ENCODE data around the gene ZWILCH. TPM values are rescaled to one million over a fixed set of nuclear protein-coding genes. Genes with fewer than 3 reads are reported as not detected.

The ZWILCH gene
- total and polyA plus RNA-seq, 8 donors = 0.89 to 46.7 (median 5.8) TPM

DNA sequence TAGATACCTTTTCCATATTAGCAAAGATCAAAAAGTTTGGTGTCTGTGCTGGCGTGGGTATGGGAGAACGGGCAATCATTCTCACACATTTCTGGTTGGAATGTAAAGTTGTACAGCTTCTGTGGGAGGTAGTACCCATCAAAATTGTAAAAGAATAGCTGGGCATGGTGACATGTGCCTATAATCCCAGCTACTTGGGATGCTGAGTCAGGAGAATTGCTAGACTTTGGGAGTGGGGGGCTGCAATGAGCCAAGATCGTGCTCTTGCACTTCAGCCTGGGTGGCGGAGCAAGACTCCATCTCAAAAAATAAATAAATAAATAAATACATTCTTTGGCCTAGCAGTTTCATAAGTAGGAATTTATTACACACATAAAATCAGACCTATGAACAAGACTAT lies 37.8 kb downstream of the ZWILCH start:
- no peaks in the 10 kb centered on the region for H3K4me1 ChIP-seq
- WGBS, 5 donors = 95 to 99% (median 97%) methylated on average over 4 of the region's 4 CpGs
- peaks cover 0 to 50% (median 41%) of the 10 kb centered on the region in 4 donors for H3K36me3 ChIP-seq
- no peak overlapping the region for H3K4me3 ChIP-seq
- TF ChIP-seq, protein P1, sequence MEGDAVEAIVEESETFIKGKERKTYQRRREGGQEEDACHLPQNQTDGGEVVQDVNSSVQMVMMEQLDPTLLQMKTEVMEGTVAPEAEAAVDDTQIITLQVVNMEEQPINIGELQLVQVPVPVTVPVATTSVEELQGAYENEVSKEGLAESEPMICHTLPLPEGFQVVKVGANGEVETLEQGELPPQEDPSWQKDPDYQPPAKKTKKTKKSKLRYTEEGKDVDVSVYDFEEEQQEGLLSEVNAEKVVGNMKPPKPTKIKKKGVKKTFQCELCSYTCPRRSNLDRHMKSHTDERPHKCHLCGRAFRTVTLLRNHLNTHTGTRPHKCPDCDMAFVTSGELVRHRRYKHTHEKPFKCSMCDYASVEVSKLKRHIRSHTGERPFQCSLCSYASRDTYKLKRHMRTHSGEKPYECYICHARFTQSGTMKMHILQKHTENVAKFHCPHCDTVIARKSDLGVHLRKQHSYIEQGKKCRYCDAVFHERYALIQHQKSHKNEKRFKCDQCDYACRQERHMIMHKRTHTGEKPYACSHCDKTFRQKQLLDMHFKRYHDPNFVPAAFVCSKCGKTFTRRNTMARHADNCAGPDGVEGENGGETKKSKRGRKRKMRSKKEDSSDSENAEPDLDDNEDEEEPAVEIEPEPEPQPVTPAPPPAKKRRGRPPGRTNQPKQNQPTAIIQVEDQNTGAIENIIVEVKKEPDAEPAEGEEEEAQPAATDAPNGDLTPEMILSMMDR (IDR thresholded peaks at IDR 0.05) = no peak
- TF ChIP-seq EP300 (IDR thresholded peaks at IDR 0.05) (no peak), POLR2AphosphoS5 (IDR thresholded peaks at IDR 0.05) (no peak), POLR2A (IDR thresholded peaks at IDR 0.05) (no peak)
- H3K9me3 ChIP-seq = no peaks in the 10 kb centered on the region
- H3K27me3 ChIP-seq = no peaks in the 10 kb centered on the region
- DNase-seq = no peak
- intact Hi-C loops (cut with DNase I; ENCODE audit: low total_unique reads) = no loop called here
- no peak overlapping the region for H3K27ac ChIP-seq

DNA sequence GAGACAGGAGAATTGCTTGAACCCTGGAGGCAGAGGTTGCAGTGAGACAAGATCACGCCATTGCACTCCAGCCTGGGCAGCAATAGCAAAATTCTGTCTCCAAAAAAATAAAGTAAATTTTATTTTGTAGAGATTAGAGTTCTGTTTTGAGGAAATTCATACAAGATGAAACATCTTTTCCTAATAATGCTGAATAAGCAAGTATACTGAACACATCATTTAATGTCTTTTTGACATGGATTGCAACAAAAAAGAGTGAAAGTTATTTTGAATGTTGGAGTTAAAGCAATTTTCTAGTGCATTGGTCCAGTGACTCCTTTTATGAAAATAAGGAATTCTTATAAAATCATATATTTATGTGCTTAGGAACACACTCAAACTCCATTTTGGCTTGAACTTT lies 40.1 kb downstream of the ZWILCH start:
- DNase-seq = no peak
- intact Hi-C loops (cut with DNase I; ENCODE audit: low total_unique reads) = no loop called here
- no peak for TF ChIP-seq POLR2AphosphoS5 (IDR thresholded peaks at IDR 0.05)
- Histone ChIP-seq H3K27me3 (no peaks in the 10 kb centered on the region), H3K36me3 (peaks cover 3 to 40% (median 30%) of the 10 kb centered on the region in 4 donors), H3K4me3 (no peak overlapping the region), H3K4me1 (no peaks in the 10 kb centered on the region), H3K9me3 (no peaks in the 10 kb centered on the region), H3K27ac (no peak overlapping the region)
- WGBS, 5 donors = 93 to 100% (median 100%) methylated on average over 1 of the region's 1 CpG

DNA sequence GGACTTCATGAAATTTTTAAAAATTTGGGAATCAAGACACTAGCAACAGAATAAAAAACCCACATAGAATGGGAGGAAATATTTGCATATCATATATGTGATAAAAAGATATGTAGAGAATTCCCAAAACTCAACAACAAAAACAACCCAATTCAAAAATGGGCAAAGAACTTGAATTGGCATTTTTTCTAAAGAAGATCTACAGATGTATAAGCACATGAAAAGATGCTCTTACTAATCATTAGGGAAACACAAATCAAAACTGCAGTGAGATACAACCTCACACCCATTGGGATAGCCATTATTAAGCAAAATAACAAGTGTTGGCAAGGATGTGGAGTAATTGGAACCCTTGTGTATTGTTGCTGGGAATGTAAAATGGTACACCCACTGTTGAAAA lies 50.6 kb downstream of the ZWILCH start:
- H3K4me3 ChIP-seq = no peak overlapping the region
- H3K27ac ChIP-seq = no peak overlapping the region
- intact Hi-C loops (cut with DNase I; ENCODE audit: low total_unique reads) = no loop called here
- H3K36me3 ChIP-seq = peaks cover 0 to 6% (median 0%) of the 10 kb centered on the region in 4 donors
- DNase-seq = no peak
- no peaks in the 10 kb centered on the region for H3K4me1 ChIP-seq
- TF ChIP-seq POLR2A (IDR thresholded peaks at IDR 0.05) = no peak
- TF ChIP-seq, protein P1 (IDR thresholded peaks at IDR 0.05) = no peak
- no peak for TF ChIP-seq EP300 (IDR thresholded peaks at IDR 0.05)
- no peaks in the 10 kb centered on the region for H3K27me3 ChIP-seq
- peaks cover 0 to 4% (median 0%) of the 10 kb centered on the region in 4 donors for H3K9me3 ChIP-seq

DNA sequence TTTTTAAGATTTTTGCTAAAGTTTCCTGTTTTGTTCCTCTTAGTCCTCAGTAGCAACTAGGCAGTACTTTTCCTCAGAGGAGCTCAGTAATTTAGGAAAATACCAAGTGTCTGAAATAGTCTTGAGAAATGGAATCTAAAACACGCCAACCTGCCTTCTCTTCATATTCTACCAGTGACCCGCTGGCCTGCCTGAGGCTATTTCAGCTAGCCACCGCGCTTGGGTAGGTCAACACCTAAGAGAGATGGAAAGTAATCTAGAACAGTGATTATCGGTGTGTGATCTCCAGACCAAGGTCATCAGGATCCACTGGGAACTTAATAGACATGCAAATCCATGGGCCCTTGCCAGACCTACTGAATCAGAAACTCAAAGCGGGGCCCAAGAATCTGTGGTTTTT lies 53.1 kb downstream of the ZWILCH start:
- peaks cover 0 to 4% (median 0%) of the 10 kb centered on the region in 4 donors for H3K9me3 ChIP-seq
- no peak overlapping the region for H3K4me3 ChIP-seq
- H3K4me1 ChIP-seq = no peaks in the 10 kb centered on the region
- no peaks in the 10 kb centered on the region for H3K27me3 ChIP-seq
- intact Hi-C loops (cut with DNase I; ENCODE audit: low total_unique reads) = no loop called here
- H3K27ac ChIP-seq = no peak overlapping the region
- H3K36me3 ChIP-seq = no peaks in the 10 kb centered on the region
- WGBS, 5 donors = 86 to 95% (median 94%) methylated on average over 6 of the region's 6 CpGs
- DNase-seq = no peak
- TF ChIP-seq EP300 (IDR thresholded peaks at IDR 0.05) = no peak
- no peak for TF ChIP-seq POLR2A (IDR thresholded peaks at IDR 0.05)
- TF ChIP-seq, protein P1 (IDR thresholded peaks at IDR 0.05) = no peak
- TF ChIP-seq POLR2AphosphoS5 (IDR thresholded peaks at IDR 0.05) = no peak

DNA sequence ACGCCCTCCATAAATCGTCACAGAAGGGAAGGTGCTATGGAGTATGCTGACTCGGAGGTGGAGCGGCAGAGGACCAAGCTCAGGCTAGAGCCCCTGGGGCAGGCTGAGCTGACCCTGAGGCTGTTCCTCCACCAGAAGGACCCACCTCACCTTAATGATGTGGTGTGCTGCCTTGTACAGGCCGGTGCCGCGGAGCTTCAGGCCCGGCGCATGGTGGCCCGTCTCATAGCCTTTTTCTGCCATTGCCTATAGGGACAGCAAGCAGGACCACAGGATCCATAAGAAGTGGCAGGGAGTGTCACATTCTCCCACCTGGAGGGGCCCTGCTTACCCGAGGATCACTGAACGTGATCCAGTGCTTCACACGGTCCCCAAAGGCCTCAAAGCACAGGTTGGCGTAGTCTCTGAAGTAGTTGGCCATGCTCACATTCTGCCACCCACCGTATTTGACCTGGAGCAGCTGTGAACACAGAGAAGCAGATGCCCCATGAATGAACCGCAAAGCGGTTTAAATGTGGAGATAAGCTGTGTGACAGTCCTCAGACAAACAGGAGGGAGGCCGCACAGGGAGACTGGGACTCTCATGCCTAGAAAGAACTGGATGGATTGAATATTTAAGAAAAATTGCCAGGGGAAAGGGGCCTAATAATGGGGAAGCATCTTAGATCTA lies 55.9 kb downstream of the ZWILCH start:
- Histone ChIP-seq H3K9me3 (peaks cover 0 to 3% (median 0%) of the 10 kb centered on the region in 4 donors), H3K4me3 (no peak overlapping the region), H3K4me1 (no peaks in the 10 kb centered on the region), H3K36me3 (no peaks in the 10 kb centered on the region), H3K27me3 (no peaks in the 10 kb centered on the region), H3K27ac (no peak overlapping the region)
- no peak for TF ChIP-seq POLR2AphosphoS5 (IDR thresholded peaks at IDR 0.05)
- TF ChIP-seq, protein P1 (IDR thresholded peaks at IDR 0.05) = no peak
- TF ChIP-seq EP300 (IDR thresholded peaks at IDR 0.05) = no peak
- TF ChIP-seq POLR2A (IDR thresholded peaks at IDR 0.05) = no peak
- WGBS, 5 donors = 85 to 92% (median 91%) methylated on average over 11 to 18 of the region's 18 CpGs
- intact Hi-C loops (cut with DNase I; ENCODE audit: low total_unique reads) = no loop called here
- no peak for DNase-seq
